ENCODE data around the gene RAD9A. TPM values are rescaled to one million over a fixed set of nuclear protein-coding genes. Genes with fewer than 3 reads are reported as not detected.

The RAD9A gene
- total RNA-seq, 1 experiment from 2014 or later = 20.9 TPM

DNA sequence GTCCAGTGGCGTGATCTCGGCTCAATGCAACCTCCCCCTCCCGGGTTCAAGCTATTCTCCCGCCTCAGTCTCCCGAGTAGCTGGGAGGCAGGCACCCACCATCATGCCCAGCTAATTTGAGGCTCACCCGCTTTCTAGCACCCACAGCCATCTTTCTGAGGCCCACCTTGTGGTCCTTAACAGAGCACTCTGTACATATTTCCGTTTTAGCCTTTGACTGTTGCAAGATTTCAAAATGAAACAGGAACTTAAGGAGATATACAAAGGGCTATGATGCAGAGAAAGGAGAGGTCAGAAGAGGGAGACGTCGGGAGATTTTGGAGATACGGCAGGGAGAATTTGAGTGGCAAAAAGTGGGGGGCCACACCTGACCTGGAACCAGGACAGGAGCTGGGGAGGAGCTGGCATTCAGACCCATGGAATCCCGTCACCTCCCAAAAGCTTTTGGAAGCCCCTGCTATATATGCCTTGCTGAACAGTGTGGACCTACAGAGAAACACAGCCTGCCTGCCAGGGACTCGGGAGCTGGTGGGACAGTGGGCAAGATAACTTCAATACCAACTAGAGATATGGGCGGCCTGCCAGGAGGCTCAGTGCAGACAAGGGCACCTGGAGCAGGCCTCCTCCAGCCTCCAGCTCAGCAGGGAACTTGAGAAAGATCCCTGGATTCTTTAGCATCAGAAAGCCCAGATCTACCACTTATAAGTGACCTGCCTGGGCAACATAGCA lies 10.4 kb upstream of the RAD9A start:
- H3K4ac ChIP-seq (ENCODE audit: low read depth, low read length) = no peak overlapping the region
- H3K27ac ChIP-seq (ENCODE audit: insufficient read length, low read depth, low read length) = no peak overlapping the region
- H3K4me3 Mint-ChIP-seq = no peak overlapping the region
- no peak overlapping the region for H3K18ac ChIP-seq (ENCODE audit: insufficient read length, low read depth, low read length)
- no peak overlapping the region for H3T11ph ChIP-seq (ENCODE audit: low read length)
- H3K4me1 ChIP-seq (ENCODE audit: insufficient read depth, low read length) = no peaks in the 10 kb centered on the region
- no peak for DNase-seq
- H3K79me1 ChIP-seq (ENCODE audit: insufficient read depth, low read depth, low read length, poor library complexity, severe bottlenecking) = no peaks in the 10 kb centered on the region
- H3K23me2 ChIP-seq (ENCODE audit: insufficient read length, low read depth, low read length, poor library complexity, severe bottlenecking) = no peaks in the 10 kb centered on the region
- H2BK12ac ChIP-seq (ENCODE audit: insufficient read length, low read depth, low read length) = no peak overlapping the region
- peaks cover 6% of the 10 kb centered on the region; the same call in 1 of the 2 replicates for H3K27me3 ChIP-seq (ENCODE audit: insufficient read depth, low read length)
- peaks cover 61% of the 10 kb centered on the region for H3K27me3 Mint-ChIP-seq (ENCODE audit: low read depth)
- H3K23ac ChIP-seq (ENCODE audit: insufficient read length, low read depth, low read length) = no peak overlapping the region
- no peaks in the 10 kb centered on the region for H4K20me1 ChIP-seq (ENCODE audit: control insufficient read depth, insufficient read depth, insufficient read length)
- no peaks in the 10 kb centered on the region; a peak in 1 of 5 replicates for H3K9me3 Mint-ChIP-seq
- H2AFZ ChIP-seq (ENCODE audit: low read length) = no peak overlapping the region
- peaks cover 19 to 23% of the 10 kb centered on the region in 2 experiments for H3K4me1 Mint-ChIP-seq
- no peak overlapping the region for H2BK120ac ChIP-seq (ENCODE audit: low read depth, low read length, poor library complexity, severe bottlenecking)
- no peak overlapping the region for H3K14ac ChIP-seq (ENCODE audit: insufficient read depth, low read length)
- no peak overlapping the region; a peak in 1 of 7 replicates for H3K27ac Mint-ChIP-seq
- no peak overlapping the region for H2BK15ac ChIP-seq (ENCODE audit: low read depth, low read length)
- H3K36me3 Mint-ChIP-seq (ENCODE audit: insufficient read depth in 1 of 3, low read depth in 3 of 3) = no peaks in the 10 kb centered on the region
- no peak overlapping the region for H2BK20ac ChIP-seq (ENCODE audit: low read depth, low read length, poor library complexity, severe bottlenecking)
- no peak overlapping the region for H3K56ac ChIP-seq (ENCODE audit: insufficient read length, low read depth, low read length)
- no peaks in the 10 kb centered on the region for H3K79me2 ChIP-seq (ENCODE audit: insufficient read depth, low read length)
- no peak overlapping the region for H3K9ac ChIP-seq (ENCODE audit: extremely low read depth, insufficient read length, low read length)
- no peak overlapping the region for H4K91ac ChIP-seq (ENCODE audit: insufficient read length, low read depth, low read length)
- H3K9me3 ChIP-seq (ENCODE audit: control insufficient read depth, low read depth, low read length) = no peaks in the 10 kb centered on the region
- H4K5ac ChIP-seq (ENCODE audit: insufficient read length, low read depth, low read length) = no peak overlapping the region
- no peak overlapping the region for H2BK5ac ChIP-seq (ENCODE audit: insufficient read length, low read length)
- WGBS (ENCODE audit: extremely low coverage, insufficient read length, low lambda C conversion rate) = no CpG with 5 or more reads among the region's 13 CpGs
- H3K4me2 ChIP-seq (ENCODE audit: insufficient read depth, insufficient read length, low read length) = no peak overlapping the region
- TF ChIP-seq, protein P1, sequence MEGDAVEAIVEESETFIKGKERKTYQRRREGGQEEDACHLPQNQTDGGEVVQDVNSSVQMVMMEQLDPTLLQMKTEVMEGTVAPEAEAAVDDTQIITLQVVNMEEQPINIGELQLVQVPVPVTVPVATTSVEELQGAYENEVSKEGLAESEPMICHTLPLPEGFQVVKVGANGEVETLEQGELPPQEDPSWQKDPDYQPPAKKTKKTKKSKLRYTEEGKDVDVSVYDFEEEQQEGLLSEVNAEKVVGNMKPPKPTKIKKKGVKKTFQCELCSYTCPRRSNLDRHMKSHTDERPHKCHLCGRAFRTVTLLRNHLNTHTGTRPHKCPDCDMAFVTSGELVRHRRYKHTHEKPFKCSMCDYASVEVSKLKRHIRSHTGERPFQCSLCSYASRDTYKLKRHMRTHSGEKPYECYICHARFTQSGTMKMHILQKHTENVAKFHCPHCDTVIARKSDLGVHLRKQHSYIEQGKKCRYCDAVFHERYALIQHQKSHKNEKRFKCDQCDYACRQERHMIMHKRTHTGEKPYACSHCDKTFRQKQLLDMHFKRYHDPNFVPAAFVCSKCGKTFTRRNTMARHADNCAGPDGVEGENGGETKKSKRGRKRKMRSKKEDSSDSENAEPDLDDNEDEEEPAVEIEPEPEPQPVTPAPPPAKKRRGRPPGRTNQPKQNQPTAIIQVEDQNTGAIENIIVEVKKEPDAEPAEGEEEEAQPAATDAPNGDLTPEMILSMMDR (conservative IDR thresholded peaks at IDR 0.05) = no peak
- H2AK5ac ChIP-seq (ENCODE audit: insufficient read length, low read length) = no peak overlapping the region
- no peak overlapping the region for H4K8ac ChIP-seq (replicated peaks; ENCODE audit: insufficient read length, low read depth, low read length)

Data from H9 (cell line).